Measurements from ENCODE around the gene CNRIP1. TPM values are rescaled to one million over a fixed set of nuclear protein-coding genes. Genes with fewer than 3 reads are reported as not detected.
"Not testable (repeated sequence)": the region's sequence is repeated elsewhere in the genome, so short reads cannot be mapped to it uniquely, and the experiment has no call there.

The CNRIP1 gene
- total and polyA plus RNA-seq, 3 donors from 2014 or later = 5.8 to 10.5 (median 9.2) TPM

GRCh38 chr2:68351997-68352396 lies 32.2 kb upstream of the CNRIP1 start:
- Histone ChIP-seq H3K9me3 (no peaks in the 10 kb centered on the region), H3K36me3 (ENCODE audit: low read depth, missing control alignments) (no peaks in the 10 kb centered on the region), H3K27ac (no peak overlapping the region), H3K27me3 (no peaks in the 10 kb centered on the region), H3K4me1 (no peaks in the 10 kb centered on the region), H3K4me3 (no peak overlapping the region)
- no peak for DNase-seq
- WGBS, 2 donors = 83 to 85% methylated on average over 6 of the region's 6 CpGs
- intact Hi-C loops (cut with DNase I; ENCODE audit: low total_unique reads) = no loop called here
- TF ChIP-seq CTCF (IDR thresholded peaks at IDR 0.05) (no peak), POLR2A (IDR thresholded peaks at IDR 0.05) (no peak)

GRCh38 chr2:68349091-68349490 lies 29.3 kb upstream of the CNRIP1 start:
- H3K36me3 ChIP-seq (ENCODE audit: low read depth, missing control alignments); H3K27ac ChIP-seq; intact Hi-C loops (cut with DNase I; ENCODE audit: low total_unique reads); H3K4me3 ChIP-seq; DNase-seq; H3K4me1 ChIP-seq; H3K27me3 ChIP-seq; H3K9me3 ChIP-seq: not testable (repeated sequence)
- 86 to 93% methylated on average over 4 of the region's 4 CpGs for WGBS, 2 donors

GRCh38 chr2:68345129-68345875 lies 25.6 kb upstream of the CNRIP1 start:
- H3K27me3 ChIP-seq = no peaks in the 10 kb centered on the region
- no peak for DNase-seq
- no peak overlapping the region for H3K27ac ChIP-seq
- WGBS, 2 donors = 72 to 80% methylated on average over 9 of the region's 9 CpGs
- no peaks in the 10 kb centered on the region for H3K4me1 ChIP-seq
- no peaks in the 10 kb centered on the region for H3K9me3 ChIP-seq
- no peak for TF ChIP-seq CTCF (IDR thresholded peaks at IDR 0.05)
- TF ChIP-seq POLR2A (IDR thresholded peaks at IDR 0.05) = no peak
- H3K36me3 ChIP-seq (ENCODE audit: low read depth, missing control alignments) = no peaks in the 10 kb centered on the region
- no peak overlapping the region for H3K4me3 ChIP-seq
- intact Hi-C loops (cut with DNase I; ENCODE audit: low total_unique reads) = no loop called here

- no peaks in the 10 kb centered on the region for H3K4me1 ChIP-seq
- H3K27me3 ChIP-seq = no peaks in the 10 kb centered on the region
- DNase-seq = no peak
- no peak overlapping the region for H3K27ac ChIP-seq
- intact Hi-C loops (cut with DNase I; ENCODE audit: low total_unique reads) = no loop called here
- 86 to 92% methylated on average over 1 of the region's 1 CpG for WGBS, 2 donors
- no peaks in the 10 kb centered on the region for H3K36me3 ChIP-seq (ENCODE audit: low read depth, missing control alignments)
- TF ChIP-seq CTCF (IDR thresholded peaks at IDR 0.05) (no peak), POLR2A (IDR thresholded peaks at IDR 0.05) (no peak)
- no peaks in the 10 kb centered on the region for H3K9me3 ChIP-seq
- no peak overlapping the region for H3K4me3 ChIP-seq
Measured at GRCh38 chr2:68344031-68344430, 24.3 kb upstream of the CNRIP1 start.

GRCh38 chr2:68342470-68342869 lies 22.7 kb upstream of the CNRIP1 start:
- no peaks in the 10 kb centered on the region for H3K4me1 ChIP-seq
- DNase-seq = no peak
- no peaks in the 10 kb centered on the region for H3K36me3 ChIP-seq (ENCODE audit: low read depth, missing control alignments)
- no peak overlapping the region for H3K4me3 ChIP-seq
- no peaks in the 10 kb centered on the region for H3K9me3 ChIP-seq
- TF ChIP-seq POLR2A (IDR thresholded peaks at IDR 0.05) = no peak
- no peak for TF ChIP-seq CTCF (IDR thresholded peaks at IDR 0.05)
- intact Hi-C loops (cut with DNase I; ENCODE audit: low total_unique reads) = no loop called here
- WGBS, 2 donors = 91% methylated on average over 1 of the region's 1 CpG
- H3K27me3 ChIP-seq = no peaks in the 10 kb centered on the region
- H3K27ac ChIP-seq = no peak overlapping the region
